NB4 (cell line): ENCODE data around the gene WSCD2.

Experiments used
- DNase-seq: peaks from one replicate; pipeline ENCODE4 v3.0.0; 2010; ENCODE audit warnings: low read depth
- H3K4me3 ChIP-seq: one replicate; pipeline ENCODE4 v1.5.1; 2011; ENCODE audit warnings: mild to moderate bottlenecking, low read depth, low read length, moderate library complexity
- CTCF ChIP-seq: IDR thresholded peaks from one replicate; pipeline ENCODE4 v1.5.1; 2012; ENCODE audit warnings: low read depth, low read length
- MAX ChIP-seq: IDR thresholded peaks from 2 replicates; pipeline ENCODE4 v1.6.1; 2011; ENCODE audit warnings: low read depth, low read length
- MYC ChIP-seq: IDR thresholded peaks from 2 replicates; pipeline ENCODE4 v1.6.1; 2011; ENCODE audit warnings: low read depth, low read length
- POLR2A ChIP-seq: IDR thresholded peaks from 2 replicates; pipeline ENCODE4 v1.6.1; 2011; ENCODE audit warnings: mild to moderate bottlenecking; ENCODE audit not compliant: insufficient read length; ENCODE audit errors: extremely low read depth

The WSCD2 gene

GRCh38 chr12:108239378-108239777, 110.3 kb downstream of the WSCD2 start:
- no peak for DNase-seq
- no peak for TF ChIP-seq MAX
- no peak for TF ChIP-seq CTCF
- no peak for TF ChIP-seq POLR2A
- no peak for TF ChIP-seq MYC
- no peak overlapping the region for H3K4me3 ChIP-seq

GRCh38 chr12:108240027-108240785, 111.1 kb downstream of the WSCD2 start:
- DNase-seq = peak; percentile 12
- H3K4me3 ChIP-seq = no peak overlapping the region
- no peak for TF ChIP-seq MYC
- TF ChIP-seq MAX = no peak
- TF ChIP-seq POLR2A = no peak
- TF ChIP-seq CTCF = no peak

- TF ChIP-seq MAX (no peak), MYC (no peak), POLR2A (no peak), CTCF (no peak)
- no peak for DNase-seq
- H3K4me3 ChIP-seq = no peak overlapping the region
Measured at GRCh38 chr12:108240928-108241327, 111.8 kb downstream of the WSCD2 start.

- peak; percentile 42 for DNase-seq
- H3K4me3 ChIP-seq = no peak overlapping the region
- no peak for TF ChIP-seq POLR2A
- TF ChIP-seq MAX = no peak
- TF ChIP-seq MYC = no peak
- TF ChIP-seq CTCF = no peak
Measured at GRCh38 chr12:108241986-108242703, 113.1 kb downstream of the WSCD2 start.

- TF ChIP-seq POLR2A (no peak), MAX (no peak), MYC (no peak), CTCF (no peak)
- H3K4me3 ChIP-seq = no peak overlapping the region
- DNase-seq = no peak
Measured at GRCh38 chr12:108247130-108247529, 118.0 kb downstream of the WSCD2 start.
